Measurements from ENCODE around the gene ARHGAP35. TPM values are rescaled to one million over a fixed set of nuclear protein-coding genes. Genes with fewer than 3 reads are reported as not detected.

Gene ARHGAP35
- total RNA-seq, 1 donor from 2014 or later = 86.0 TPM

DNA sequence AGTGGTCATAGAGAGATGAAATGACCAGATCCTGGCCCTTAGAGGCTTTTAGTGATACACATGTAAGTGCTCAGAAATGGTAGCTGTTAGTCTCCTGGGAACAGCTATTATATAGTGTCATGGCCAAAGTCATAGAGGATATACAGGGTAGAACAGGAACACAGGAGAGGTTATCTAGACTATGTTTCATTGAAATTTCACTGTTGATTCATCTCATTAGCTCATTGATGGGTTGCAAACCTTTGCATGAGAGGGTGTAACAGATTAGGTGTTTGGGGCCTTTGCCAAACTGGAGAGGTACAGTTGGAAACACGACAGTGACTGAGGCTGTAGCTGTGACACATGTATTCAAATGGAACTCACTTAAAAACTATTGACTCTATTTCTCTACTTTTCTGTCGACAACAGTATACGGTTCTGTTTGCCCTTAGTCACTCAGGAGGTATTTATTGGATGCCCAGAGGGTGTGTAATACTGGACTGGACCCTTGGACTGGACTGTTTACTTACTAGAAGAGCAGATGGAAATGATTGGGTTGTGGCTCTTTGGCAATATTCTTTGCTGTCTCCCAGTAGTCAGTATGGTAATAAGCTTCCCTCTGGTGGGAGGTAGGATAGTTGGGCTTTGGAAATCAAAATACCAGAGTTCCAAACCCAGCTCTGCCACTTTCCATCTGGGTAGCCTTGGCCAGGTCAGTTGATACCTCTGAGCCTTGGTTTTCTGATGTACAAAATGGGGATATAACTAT is 29.8 kb downstream of the ARHGAP35 start:
- no peaks in the 10 kb centered on the region for H3K27me3 Mint-ChIP-seq
- H3K9me3 Mint-ChIP-seq (ENCODE audit: low read depth) = peaks cover 4% of the 10 kb centered on the region
- H3K4me1 Mint-ChIP-seq (ENCODE audit: low read depth) = peaks cover 17% of the 10 kb centered on the region
- peak overlapping the region; percentile 5 for H3K27ac Mint-ChIP-seq
- no peak for DNase-seq (ENCODE audit: low spot score, unreplicated experiment)
- H3K36me3 Mint-ChIP-seq (ENCODE audit: insufficient read depth) = peaks cover 10% of the 10 kb centered on the region
- no peak overlapping the region for H3K4me3 Mint-ChIP-seq (ENCODE audit: low read depth)
- TF ChIP-seq, protein P1, sequence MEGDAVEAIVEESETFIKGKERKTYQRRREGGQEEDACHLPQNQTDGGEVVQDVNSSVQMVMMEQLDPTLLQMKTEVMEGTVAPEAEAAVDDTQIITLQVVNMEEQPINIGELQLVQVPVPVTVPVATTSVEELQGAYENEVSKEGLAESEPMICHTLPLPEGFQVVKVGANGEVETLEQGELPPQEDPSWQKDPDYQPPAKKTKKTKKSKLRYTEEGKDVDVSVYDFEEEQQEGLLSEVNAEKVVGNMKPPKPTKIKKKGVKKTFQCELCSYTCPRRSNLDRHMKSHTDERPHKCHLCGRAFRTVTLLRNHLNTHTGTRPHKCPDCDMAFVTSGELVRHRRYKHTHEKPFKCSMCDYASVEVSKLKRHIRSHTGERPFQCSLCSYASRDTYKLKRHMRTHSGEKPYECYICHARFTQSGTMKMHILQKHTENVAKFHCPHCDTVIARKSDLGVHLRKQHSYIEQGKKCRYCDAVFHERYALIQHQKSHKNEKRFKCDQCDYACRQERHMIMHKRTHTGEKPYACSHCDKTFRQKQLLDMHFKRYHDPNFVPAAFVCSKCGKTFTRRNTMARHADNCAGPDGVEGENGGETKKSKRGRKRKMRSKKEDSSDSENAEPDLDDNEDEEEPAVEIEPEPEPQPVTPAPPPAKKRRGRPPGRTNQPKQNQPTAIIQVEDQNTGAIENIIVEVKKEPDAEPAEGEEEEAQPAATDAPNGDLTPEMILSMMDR (IDR thresholded peaks at IDR 0.05; ENCODE audit: unreplicated experiment) = no peak

DNA sequence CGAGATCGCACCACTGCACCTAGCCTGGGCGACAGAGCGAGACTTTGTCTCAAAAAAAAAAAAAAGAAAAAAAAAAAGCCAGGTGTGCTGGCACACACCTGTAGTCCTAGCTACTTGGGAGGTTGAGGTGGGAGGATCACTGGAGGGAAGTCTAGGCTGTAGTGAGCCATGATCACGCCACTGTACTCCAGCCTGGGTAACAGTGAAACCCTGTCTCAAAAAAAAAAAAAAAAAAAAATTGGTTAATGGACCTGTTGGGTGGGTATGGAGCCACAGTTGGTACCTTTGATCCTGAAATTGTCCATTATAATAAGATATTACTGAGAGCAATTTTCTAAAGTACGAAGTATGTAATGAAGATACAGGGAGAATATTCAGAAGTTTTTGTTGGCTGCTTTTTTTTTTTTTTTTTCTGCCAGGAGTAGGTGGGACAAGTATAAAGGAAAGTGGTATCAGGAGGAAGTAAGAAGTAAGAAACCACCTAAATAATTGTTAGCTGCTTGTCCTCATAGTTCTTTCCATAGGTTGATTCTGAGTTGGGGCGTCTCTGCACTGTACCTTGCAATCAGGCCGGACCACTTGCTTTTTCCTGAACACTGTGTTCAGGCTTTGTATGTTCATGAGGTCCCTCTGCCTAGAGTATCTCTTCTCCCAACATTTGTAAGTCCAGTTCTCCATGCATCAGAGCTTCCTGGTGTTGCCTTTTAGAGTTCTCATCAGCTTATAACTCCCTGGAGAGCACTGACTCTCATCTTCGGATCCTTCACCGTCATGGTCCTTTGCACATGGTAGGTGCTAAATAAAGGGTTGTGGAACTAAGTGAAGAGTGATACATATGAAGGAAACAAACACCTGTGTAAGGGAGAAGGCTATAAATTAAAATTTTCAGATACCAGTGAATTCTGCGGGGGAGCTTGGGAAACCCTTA is 31.7 kb downstream of the ARHGAP35 start:
- H3K27ac Mint-ChIP-seq = peak overlapping the region; percentile 9
- H3K36me3 Mint-ChIP-seq (ENCODE audit: insufficient read depth) = peaks cover 7% of the 10 kb centered on the region
- no peak for DNase-seq (ENCODE audit: low spot score, unreplicated experiment)
- peaks cover 17% of the 10 kb centered on the region for H3K4me1 Mint-ChIP-seq (ENCODE audit: low read depth)
- H3K27me3 Mint-ChIP-seq = no peaks in the 10 kb centered on the region
- H3K4me3 Mint-ChIP-seq (ENCODE audit: low read depth) = no peak overlapping the region
- H3K9me3 Mint-ChIP-seq (ENCODE audit: low read depth) = no peaks in the 10 kb centered on the region
- TF ChIP-seq, protein P1 (IDR thresholded peaks at IDR 0.05; ENCODE audit: unreplicated experiment) = no peak

DNA sequence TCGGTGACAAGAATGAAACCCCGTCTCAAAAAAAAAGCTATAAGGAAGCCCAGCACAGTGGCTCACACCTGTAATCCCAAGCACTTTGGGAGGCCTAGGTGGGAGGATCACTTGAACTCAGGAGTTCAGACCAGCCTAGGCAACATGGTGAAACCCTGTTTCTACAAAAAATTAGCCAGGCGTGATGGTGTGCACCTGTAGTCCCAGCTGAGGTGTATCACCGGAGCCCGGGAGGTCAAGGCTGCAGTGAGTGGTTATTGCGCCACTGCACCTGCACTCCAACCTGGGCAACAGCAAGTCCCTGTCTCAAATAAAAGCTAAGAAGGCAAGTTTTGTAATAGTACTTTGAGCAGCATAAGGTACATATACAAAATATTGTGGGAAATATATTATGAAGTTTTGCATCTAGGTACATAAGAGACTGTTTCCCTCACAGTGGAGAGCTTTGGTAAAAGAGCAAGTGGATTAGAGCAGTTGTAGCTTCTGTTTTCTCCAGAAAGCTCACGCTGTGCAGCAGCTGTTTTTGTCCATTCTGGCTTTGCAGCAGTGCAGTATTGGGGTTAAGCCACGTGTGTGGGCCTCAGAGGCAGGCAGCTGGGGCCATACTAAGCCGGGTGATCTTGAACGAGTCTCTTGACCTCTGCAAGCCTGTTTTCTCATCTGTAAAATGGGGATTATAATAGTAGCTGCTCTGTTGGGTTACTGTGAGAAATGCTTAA is 35.4 kb downstream of the ARHGAP35 start:
- no peaks in the 10 kb centered on the region for H3K9me3 Mint-ChIP-seq (ENCODE audit: low read depth)
- H3K4me1 Mint-ChIP-seq (ENCODE audit: low read depth) = peaks cover 13% of the 10 kb centered on the region
- no peak for DNase-seq (ENCODE audit: low spot score, unreplicated experiment)
- TF ChIP-seq, protein P1 (IDR thresholded peaks at IDR 0.05; ENCODE audit: unreplicated experiment) = no peak
- no peak overlapping the region for H3K4me3 Mint-ChIP-seq (ENCODE audit: low read depth)
- H3K36me3 Mint-ChIP-seq (ENCODE audit: insufficient read depth) = peaks cover 5% of the 10 kb centered on the region
- H3K27ac Mint-ChIP-seq = peak overlapping the region; percentile 76
- H3K27me3 Mint-ChIP-seq = no peaks in the 10 kb centered on the region

DNA sequence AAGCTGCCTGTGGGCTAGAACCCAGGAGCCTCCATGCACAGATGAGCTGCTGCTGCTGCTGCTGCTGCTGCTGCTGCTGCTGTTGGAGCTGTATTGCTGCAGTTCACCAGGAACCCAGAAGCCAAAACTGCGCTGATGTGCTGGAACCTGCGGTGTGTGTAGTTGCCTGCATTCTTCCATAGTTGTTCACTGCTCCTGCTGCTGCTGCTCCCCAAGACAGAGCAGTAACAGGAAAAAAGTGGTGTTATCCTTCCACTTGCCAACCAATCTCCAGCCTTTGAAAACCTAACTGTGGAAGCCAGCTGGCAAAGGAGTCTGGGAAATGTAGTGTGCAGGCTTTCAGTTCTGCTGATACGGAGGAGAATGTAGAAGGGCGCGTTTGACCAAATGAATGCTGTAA is 37.9 kb downstream of the ARHGAP35 start:
- peaks cover 5% of the 10 kb centered on the region for H3K36me3 Mint-ChIP-seq (ENCODE audit: insufficient read depth)
- peak overlapping the region; percentile 26 for H3K27ac Mint-ChIP-seq
- no peaks in the 10 kb centered on the region for H3K9me3 Mint-ChIP-seq (ENCODE audit: low read depth)
- peaks cover 32% of the 10 kb centered on the region for H3K4me1 Mint-ChIP-seq (ENCODE audit: low read depth)
- DNase-seq (ENCODE audit: low spot score, unreplicated experiment) = no peak
- TF ChIP-seq, protein P1 (IDR thresholded peaks at IDR 0.05; ENCODE audit: unreplicated experiment) = no peak
- H3K4me3 Mint-ChIP-seq (ENCODE audit: low read depth) = no peak overlapping the region
- H3K27me3 Mint-ChIP-seq = no peaks in the 10 kb centered on the region

DNA sequence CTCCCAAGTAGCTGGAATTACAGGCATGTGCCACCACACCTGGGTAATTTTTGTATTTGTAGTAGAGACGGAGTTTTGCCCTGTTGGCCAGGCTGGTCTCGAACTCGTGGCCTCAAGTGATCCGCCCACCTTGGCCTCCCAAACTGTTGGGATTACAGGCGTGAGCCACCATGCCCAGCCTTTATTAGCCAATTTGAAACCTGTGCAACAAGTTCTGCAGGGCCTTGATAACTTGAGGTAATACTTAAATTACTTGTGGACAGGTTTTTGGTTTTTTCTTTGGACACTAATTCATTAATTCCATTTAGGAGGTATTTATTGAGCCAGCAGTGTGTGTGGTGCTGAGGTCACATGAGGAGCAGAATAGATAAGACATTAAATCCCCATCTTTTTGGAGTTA is 39.5 kb downstream of the ARHGAP35 start:
- H3K4me3 Mint-ChIP-seq (ENCODE audit: low read depth) = no peak overlapping the region
- TF ChIP-seq, protein P1 (IDR thresholded peaks at IDR 0.05; ENCODE audit: unreplicated experiment) = no peak
- no peak for DNase-seq (ENCODE audit: low spot score, unreplicated experiment)
- H3K9me3 Mint-ChIP-seq (ENCODE audit: low read depth) = no peaks in the 10 kb centered on the region
- no peak overlapping the region for H3K27ac Mint-ChIP-seq
- no peaks in the 10 kb centered on the region for H3K27me3 Mint-ChIP-seq
- no peaks in the 10 kb centered on the region for H3K36me3 Mint-ChIP-seq (ENCODE audit: insufficient read depth)
- peaks cover 38% of the 10 kb centered on the region for H3K4me1 Mint-ChIP-seq (ENCODE audit: low read depth)

Measured in progenitor cell of endocrine pancreas (in vitro differentiated cells).